BLaER1 treated with 17β-estradiol and CSF1 and Interleukin-3, amounts not matched to agents 10 nM and 100 nM (cell line): ENCODE data around the gene TP53RK.

ENCODE experiments used
- H3K27ac ChIP-seq, 11 experiments: shearing (Covaris generic); formaldehyde crosslinking; 2 replicates each; pipeline ENCODE4 v1.8.1; 2022
- H3K27me3 ChIP-seq, 11 experiments: shearing (Covaris generic); formaldehyde crosslinking; 2 replicates each; pipeline ENCODE4 v1.8.1; 2022
- H3K36me3 ChIP-seq, 11 experiments: shearing (Covaris generic); formaldehyde crosslinking; 2 replicates each; pipeline ENCODE4 v1.8.1; 2022
- H3K4me1 ChIP-seq, 10 experiments: shearing (Covaris generic); formaldehyde crosslinking; 2 replicates each; pipeline ENCODE4 v1.8.1; 2022
- H3K4me2 ChIP-seq, 11 experiments: shearing (Covaris generic); formaldehyde crosslinking; 2 replicates each; pipeline ENCODE4 v1.8.1; 2022
- H3K4me3 ChIP-seq, 10 experiments: shearing (Covaris generic); formaldehyde crosslinking; 2 replicates each; pipeline ENCODE4 v1.8.1; 2022
- H3K9ac ChIP-seq, 11 experiments: shearing (Covaris generic); formaldehyde crosslinking; 2 replicates each; pipeline ENCODE4 v1.8.1; 2022
- H3K9me3 ChIP-seq, 11 experiments: shearing (Covaris generic); formaldehyde crosslinking; replicated peaks in 1 of 11; 2 replicates each; pipeline ENCODE4 v1.8.1; 2022
- H4K20me1 ChIP-seq, 11 experiments: shearing (Covaris generic); formaldehyde crosslinking; 2 replicates each; pipeline ENCODE4 v1.8.1; 2022
- Cebpa-rat ChIP-seq, 11 experiments: shearing (Covaris generic); IDR thresholded peaks; 2 replicates each; pipeline ENCODE4 v1.8.1; 2022

Gene TP53RK

DNA sequence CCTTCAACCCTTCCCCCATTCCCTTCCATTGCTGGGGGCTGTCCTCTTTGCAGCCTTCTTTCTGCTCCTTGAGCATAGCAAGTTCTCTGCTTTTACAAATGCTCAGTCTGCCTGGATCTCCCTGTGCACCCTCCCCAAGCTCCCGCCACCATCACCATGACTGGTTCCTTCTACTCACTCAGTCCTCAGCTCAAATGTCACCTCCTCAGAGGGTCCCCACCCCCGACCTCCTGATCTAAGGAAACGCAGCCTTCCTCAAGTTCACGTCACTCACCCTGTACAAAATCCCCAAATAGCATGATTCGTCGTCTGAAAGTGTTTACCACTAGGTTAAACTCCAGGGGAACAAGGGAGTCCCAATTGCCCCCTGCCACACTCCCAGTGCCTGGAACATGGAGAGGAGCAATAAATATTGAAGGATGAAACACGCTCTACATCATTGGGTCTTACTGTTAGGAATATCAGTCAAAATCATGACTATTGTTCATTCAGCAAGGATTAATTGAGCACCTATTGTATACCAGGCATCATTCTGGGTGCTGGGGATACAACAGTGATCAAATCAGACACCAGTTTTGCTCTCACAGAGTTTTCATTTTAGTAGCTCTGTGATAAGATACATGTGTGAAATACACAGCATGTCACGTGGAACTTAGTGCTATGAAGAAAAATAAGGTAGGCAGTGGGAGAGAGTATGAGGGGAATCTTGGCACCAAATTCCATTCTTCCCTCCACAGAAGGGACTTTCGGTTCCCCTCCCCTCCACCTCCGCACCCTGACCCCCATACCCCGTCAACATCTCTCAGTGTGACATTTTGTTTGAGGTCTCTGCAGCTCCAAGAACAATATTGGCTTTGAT, 15.6 kb downstream of the TP53RK start:
- Histone ChIP-seq H3K9ac (no peak overlapping the region; a peak in 1 of 22 replicates), H3K4me1 (peaks cover 0 to 27% (median 21%) of the 10 kb centered on the region in 10 experiments; a peak in 17 of 20 replicates)

DNA sequence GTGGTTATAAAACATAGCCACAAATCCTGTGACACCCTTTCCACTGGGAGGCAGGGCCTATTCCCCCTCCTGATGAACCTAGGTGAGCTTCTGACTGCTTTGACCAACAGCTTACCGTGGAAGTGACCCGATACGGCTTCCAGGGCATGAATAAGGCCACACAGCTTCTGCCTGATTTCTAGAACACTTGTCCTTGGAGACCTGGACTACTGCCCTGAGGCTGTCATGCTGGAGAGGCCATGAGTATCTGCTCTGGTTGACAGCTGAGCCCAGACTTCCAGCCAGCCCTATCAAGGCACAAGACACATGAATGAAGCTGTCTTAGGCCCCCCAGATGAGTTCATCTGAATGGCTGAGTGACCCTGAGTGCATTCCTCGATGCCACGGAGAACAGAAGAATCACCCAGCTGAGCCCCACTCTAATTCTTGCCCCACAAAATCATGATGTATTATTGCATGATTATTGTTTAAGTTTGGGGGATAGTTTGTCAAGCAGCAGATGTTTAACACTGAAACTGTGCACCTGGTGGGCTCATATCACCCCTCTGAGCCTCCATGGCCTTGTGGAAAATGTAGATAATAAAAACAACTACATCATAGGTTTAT, 16.6 kb downstream of the TP53RK start:
- no peaks in the 10 kb centered on the region for H3K27me3 ChIP-seq
- peaks cover 0 to 15% (median 0%) of the 10 kb centered on the region in 11 experiments; a peak in 5 of 22 replicates for H4K20me1 ChIP-seq
- H3K27ac ChIP-seq: no peak overlapping the region
- no peak for TF ChIP-seq Cebpa-rat (IDR thresholded peaks at IDR 0.05)
- no peak overlapping the region for H3K4me3 ChIP-seq
- H3K9ac ChIP-seq: no peak overlapping the region
- peaks cover 0 to 27% (median 21%) of the 10 kb centered on the region in 10 experiments; a peak in 17 of 20 replicates for H3K4me1 ChIP-seq
- peaks cover 0 to 15% (median 0%) of the 10 kb centered on the region in 11 experiments; a peak in 5 of 22 replicates for H3K36me3 ChIP-seq
- H3K9me3 ChIP-seq: peaks cover 20 to 44% (median 33%) of the 10 kb centered on the region in 11 experiments
- no peak overlapping the region for H3K4me2 ChIP-seq

More for the DNA sequence above, 15.6 kb downstream of the TP53RK start:
- Histone ChIP-seq H4K20me1 (peaks cover 0 to 22% (median 0%) of the 10 kb centered on the region in 11 experiments; a peak in 6 of 22 replicates), H3K4me3 (no peak overlapping the region), H3K27me3 (no peaks in the 10 kb centered on the region), H3K4me2 (peak overlapping the region in 10 of 11 experiments; percentile 13 to 70 (median 59); a peak in 15 of 22 replicates), H3K9me3 (peaks cover 20 to 44% (median 33%) of the 10 kb centered on the region in 11 experiments), H3K27ac (no peak overlapping the region), H3K36me3 (peaks cover 0 to 15% (median 0%) of the 10 kb centered on the region in 11 experiments; a peak in 5 of 22 replicates)
- no peak for TF ChIP-seq Cebpa-rat (IDR thresholded peaks at IDR 0.05)

DNA sequence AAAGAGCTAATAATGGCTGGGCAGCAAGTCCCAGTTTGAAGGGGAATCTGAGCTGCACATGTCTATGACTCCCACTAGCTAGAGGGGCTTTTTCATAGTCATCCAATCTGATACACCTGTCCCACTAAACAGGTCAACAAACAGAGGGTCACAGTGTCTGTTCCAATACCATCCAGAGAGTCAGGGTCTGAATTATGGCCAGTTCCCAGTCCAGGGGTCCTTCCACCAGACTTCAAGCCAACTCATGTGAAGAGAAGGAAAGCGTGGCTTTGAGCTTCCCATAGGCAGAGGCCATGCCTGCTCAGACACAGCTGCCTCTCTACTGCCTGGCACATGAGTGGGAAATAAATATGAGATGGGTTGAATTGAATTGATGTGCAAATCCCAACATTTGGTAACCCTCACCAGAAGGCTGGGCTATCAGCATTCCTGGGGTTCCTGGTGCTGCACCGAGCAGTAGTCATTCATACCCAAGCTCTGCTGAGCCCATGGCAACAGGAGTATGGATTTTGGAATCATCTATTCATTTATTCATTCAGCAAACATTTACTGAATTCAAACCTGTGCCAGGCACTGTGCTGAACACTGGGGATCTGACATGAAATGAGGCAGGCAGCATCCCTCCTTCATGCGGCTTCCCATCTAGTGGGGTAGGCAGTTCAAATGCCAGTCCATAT, 17.2 kb downstream of the TP53RK start:
- peaks cover 20 to 44% (median 33%) of the 10 kb centered on the region in 11 experiments for H3K9me3 ChIP-seq
- no peak overlapping the region for H3K27ac ChIP-seq
- H3K36me3 ChIP-seq: peaks cover 0 to 15% (median 0%) of the 10 kb centered on the region in 11 experiments; a peak in 5 of 22 replicates
- no peak overlapping the region for H3K4me3 ChIP-seq
- no peak for TF ChIP-seq Cebpa-rat (IDR thresholded peaks at IDR 0.05)
- H3K27me3 ChIP-seq: no peaks in the 10 kb centered on the region
- H4K20me1 ChIP-seq: peaks cover 0 to 15% (median 0%) of the 10 kb centered on the region in 11 experiments; a peak in 5 of 22 replicates
- H3K4me1 ChIP-seq: peaks cover under 1 to 27% (median 21%) of the 10 kb centered on the region in 10 experiments; a peak in 19 of 20 replicates
- H3K9ac ChIP-seq: no peak overlapping the region
- H3K4me2 ChIP-seq: no peak overlapping the region

DNA sequence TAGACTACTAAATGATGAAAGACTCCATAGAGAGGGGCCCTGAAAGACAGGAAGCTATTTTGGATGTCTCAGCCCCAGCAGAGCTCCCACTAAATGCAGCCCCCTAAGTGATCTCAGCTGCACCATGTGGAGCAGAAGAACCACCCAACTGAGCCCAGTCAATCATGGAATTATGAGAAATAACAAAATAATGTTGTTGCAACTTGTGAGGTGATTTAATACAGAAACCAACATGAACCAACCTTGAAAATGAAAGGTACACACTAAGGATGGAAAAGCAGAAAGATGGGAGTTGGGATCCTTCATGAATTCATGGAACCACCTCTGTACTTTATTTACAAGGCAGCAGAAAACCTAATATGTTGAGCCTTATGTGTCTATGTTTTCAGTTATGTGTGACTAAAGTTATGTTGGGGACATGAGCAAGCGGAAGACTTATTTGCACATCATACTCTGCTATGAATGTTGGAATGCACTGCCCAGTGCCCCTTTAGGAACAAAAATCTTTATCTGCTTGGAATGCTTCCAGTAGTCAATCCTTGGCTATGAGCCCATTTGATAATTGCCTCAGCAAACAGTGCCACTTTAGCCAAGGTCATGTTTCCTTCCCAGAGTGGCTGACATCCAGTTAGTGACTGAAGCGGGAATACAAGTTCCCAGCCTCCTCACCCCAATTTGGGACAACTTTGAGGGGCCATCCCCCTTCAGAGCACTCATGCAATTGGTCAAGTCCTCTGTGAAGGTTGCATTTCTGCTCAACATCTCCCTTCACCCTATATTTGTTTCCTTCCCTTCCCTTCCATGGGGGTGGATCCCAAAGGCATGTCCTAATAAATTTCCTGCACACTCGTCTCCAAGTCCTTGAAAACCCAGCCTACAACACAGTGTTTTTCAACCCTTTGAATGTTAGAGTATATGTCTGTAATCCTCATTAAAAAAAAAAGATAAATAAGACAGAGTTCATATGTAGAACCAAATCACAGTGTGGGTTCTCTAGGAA, 18.4 kb downstream of the TP53RK start:
- no peak for TF ChIP-seq Cebpa-rat (IDR thresholded peaks at IDR 0.05)
- H3K27me3 ChIP-seq: no peaks in the 10 kb centered on the region
- H4K20me1 ChIP-seq: peaks cover 0 to 15% (median 0%) of the 10 kb centered on the region in 11 experiments; a peak in 5 of 22 replicates
- H3K9ac ChIP-seq: no peak overlapping the region
- peaks cover 6 to 27% (median 20%) of the 10 kb centered on the region in 10 experiments for H3K4me1 ChIP-seq
- peaks cover 20 to 44% (median 33%) of the 10 kb centered on the region in 11 experiments for H3K9me3 ChIP-seq
- no peak overlapping the region for H3K4me2 ChIP-seq
- H3K27ac ChIP-seq: no peak overlapping the region
- no peak overlapping the region for H3K4me3 ChIP-seq
- peaks cover 0 to 15% (median 0%) of the 10 kb centered on the region in 11 experiments; a peak in 5 of 22 replicates for H3K36me3 ChIP-seq

DNA sequence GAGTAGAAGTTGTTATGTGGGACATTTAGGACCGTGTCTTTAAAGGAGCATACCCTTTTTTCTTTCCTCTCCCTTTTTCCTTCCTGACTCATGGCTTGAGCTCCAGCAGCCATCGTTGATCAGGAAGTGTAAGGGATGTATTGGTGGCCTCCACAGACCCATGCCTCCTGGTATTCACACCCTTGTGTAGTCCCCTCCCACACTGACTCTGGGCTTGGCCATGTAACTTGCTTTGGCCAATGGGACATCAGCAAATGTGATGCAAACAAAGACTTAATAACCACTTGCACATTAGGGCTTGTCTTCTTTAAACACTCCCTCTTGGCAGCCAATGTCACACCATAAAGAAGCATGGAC, 19.0 kb downstream of the TP53RK start:
- Histone ChIP-seq H4K20me1 (peaks cover 0 to 15% (median 0%) of the 10 kb centered on the region in 11 experiments; a peak in 5 of 22 replicates), H3K9ac (no peak overlapping the region), H3K4me2 (no peak overlapping the region), H3K36me3 (peaks cover 0 to 15% (median 0%) of the 10 kb centered on the region in 11 experiments; a peak in 5 of 22 replicates), H3K4me3 (no peak overlapping the region), H3K27ac (no peak overlapping the region), H3K9me3 (peaks cover 20 to 44% (median 33%) of the 10 kb centered on the region in 11 experiments), H3K4me1 (peaks cover 6 to 22% (median 14%) of the 10 kb centered on the region in 10 experiments), H3K27me3 (no peaks in the 10 kb centered on the region)
- no peak for TF ChIP-seq Cebpa-rat (IDR thresholded peaks at IDR 0.05)

- H3K36me3 ChIP-seq: peaks cover 0 to 15% (median 0%) of the 10 kb centered on the region in 11 experiments; a peak in 5 of 22 replicates
- peaks cover 0 to 11% (median 0%) of the 10 kb centered on the region in 10 experiments; a peak in 5 of 20 replicates for H3K4me1 ChIP-seq
These were observed 22.3 kb downstream of the TP53RK start for GRCh38 chr20:46666818-46667515.

DNA sequence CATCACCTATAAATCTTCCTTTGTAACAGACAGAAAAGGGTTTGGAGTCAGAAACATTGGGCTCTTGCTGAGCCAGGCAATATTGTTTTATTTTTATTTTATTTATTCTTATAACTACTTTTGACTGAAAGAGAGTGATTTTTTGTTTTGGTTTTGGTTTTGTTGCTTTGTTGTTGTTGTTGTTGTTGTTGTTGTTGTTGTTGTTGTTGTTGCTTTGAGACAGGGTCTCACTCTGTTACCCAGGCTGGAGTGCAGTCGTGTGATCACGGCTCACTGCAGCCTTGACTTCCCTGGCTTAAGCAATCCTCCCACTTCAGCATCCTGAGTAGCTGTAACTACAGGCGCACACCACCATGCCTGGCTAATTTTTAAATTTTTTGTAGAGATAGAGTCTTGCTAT, 22.9 kb downstream of the TP53RK start:
- Histone ChIP-seq H3K4me3 (no peak overlapping the region), H3K36me3 (peaks cover 0 to 15% (median 0%) of the 10 kb centered on the region in 11 experiments; a peak in 5 of 22 replicates), H3K27ac (no peak overlapping the region), H3K9ac (no peak overlapping the region), H3K27me3 (no peaks in the 10 kb centered on the region), H4K20me1 (no peaks in the 10 kb centered on the region), H3K4me2 (peak overlapping the region in 2 of 11 experiments; percentile 7 to 8; a peak in 2 of 22 replicates), H3K9me3 (peaks cover 16 to 26% (median 23%) of the 10 kb centered on the region in 11 experiments), H3K4me1 (peaks cover 0 to 11% (median 0%) of the 10 kb centered on the region in 10 experiments; a peak in 5 of 20 replicates)
- no peak for TF ChIP-seq Cebpa-rat (IDR thresholded peaks at IDR 0.05)

More at GRCh38 chr20:46666818-46667515, 22.3 kb downstream of the TP53RK start:
- peaks cover 20 to 32% (median 30%) of the 10 kb centered on the region in 11 experiments for H3K9me3 ChIP-seq
- peak overlapping the region in 2 of 11 experiments; percentile 7 to 8; a peak in 3 of 22 replicates for H3K4me2 ChIP-seq
- no peak for TF ChIP-seq Cebpa-rat (IDR thresholded peaks at IDR 0.05)
- no peaks in the 10 kb centered on the region for H3K27me3 ChIP-seq
- no peaks in the 10 kb centered on the region for H4K20me1 ChIP-seq
- no peak overlapping the region for H3K27ac ChIP-seq
- H3K4me3 ChIP-seq: no peak overlapping the region
- no peak overlapping the region for H3K9ac ChIP-seq
